ENCODE measurements around the gene ALPP.

ALPP gene

DNA sequence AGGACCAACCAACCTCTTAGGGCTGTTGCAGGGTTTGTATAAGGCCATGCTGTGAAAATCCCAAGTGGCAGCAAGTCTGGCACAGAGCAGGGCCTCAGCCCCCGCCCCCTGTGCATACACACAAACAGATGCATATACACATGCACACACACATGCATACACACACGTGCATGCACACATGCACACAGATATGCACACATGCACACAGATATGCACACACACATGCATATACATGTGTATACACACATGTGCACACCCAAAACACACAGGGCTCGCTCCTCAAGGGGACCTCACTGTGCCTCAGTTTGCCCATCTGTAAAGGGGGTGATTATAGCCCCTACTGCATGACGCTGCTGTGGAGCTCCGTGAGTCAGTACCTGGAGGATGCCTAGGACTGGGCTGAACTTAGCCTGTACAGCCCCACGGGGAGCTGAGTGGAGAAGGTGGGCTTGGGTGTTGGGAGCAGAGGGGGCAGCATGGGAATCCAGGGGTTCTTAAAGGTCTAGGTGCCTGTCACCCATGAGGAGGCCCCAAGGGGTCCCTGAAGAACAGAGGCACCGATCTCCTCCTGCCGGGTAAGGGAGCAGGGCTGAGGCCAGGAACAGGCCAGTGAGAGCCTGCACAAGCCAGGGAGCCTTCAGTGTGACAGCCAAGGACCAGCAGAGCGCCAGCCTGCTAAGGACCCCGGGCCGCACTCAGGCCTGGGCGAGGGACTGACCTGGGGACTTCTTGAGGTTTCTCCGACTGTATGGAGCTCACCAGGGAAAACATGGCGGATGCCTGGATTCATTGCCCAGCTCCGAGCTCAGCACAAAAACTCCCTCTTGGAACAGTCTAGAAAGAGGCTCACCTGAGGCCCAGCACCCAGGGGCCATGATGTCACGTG is 53.4 kb downstream of the ALPP start:
- DNase-seq: no peak
